H1 (cell line): ENCODE measurements around the gene EVI2B. TPM values are rescaled to one million over a fixed set of nuclear protein-coding genes. Genes with fewer than 3 reads are reported as not detected.

Experiments
- CTCF ChIA-PET: fragments of 300-600 bp; sonication (Branson Sonifier 250); formaldehyde crosslinking; loops from one replicate; lab custom pipeline; 2021; ENCODE audit not compliant: partially characterized antibody; lab: Charles Lee
- POLR2A ChIA-PET: fragments of 300-600 bp; sonication (Branson Sonifier 250); formaldehyde crosslinking; loops from one replicate; lab custom pipeline; 2021; ENCODE audit warnings: inconsistent platforms; ENCODE audit not compliant: partially characterized antibody; lab: Charles Lee
- DNase-seq, 2 experiments: peaks; one replicate each; pipeline versions ENCODE4 v3.0.0 to v3.0.0-alpha.2; 2010 to 2022; ENCODE audit warnings: low spot score in 2 of 2, low read depth in 1 of 2, mixed read lengths in 1 of 2
- FAIRE-seq: peaks from 2 replicates; lab custom pipeline; 2011; peaks lifted over from hg19 to GRCh38; lab: Jason Lieb, UNC
- H2AFZ ChIP-seq: 2 replicates; pipeline ENCODE4 v1.8.1; 2012; ENCODE audit warnings: low read length, inconsistent platforms
- H2AK5ac ChIP-seq: 2 replicates; pipeline ENCODE4 v1.6.1; 2013; ENCODE audit warnings: low read depth, low read length
- H2BK120ac ChIP-seq: replicated peaks from 2 replicates; pipeline ENCODE3; 2013; ENCODE audit warnings: low read depth, low read length, inconsistent platforms
- H2BK12ac ChIP-seq: 2 replicates; pipeline ENCODE4 v1.6.1; 2013; ENCODE audit warnings: low read depth, low read length
- H2BK15ac ChIP-seq: 2 replicates; pipeline ENCODE4 v1.6.1; 2013; ENCODE audit warnings: low read length
- H2BK20ac ChIP-seq: 2 replicates; pipeline ENCODE4 v1.6.1; 2013; ENCODE audit warnings: low read length
- H2BK5ac ChIP-seq: 2 replicates; pipeline ENCODE4 v1.6.1; 2013; ENCODE audit warnings: low read depth, low read length
- H3K14ac ChIP-seq: 2 replicates; pipeline ENCODE4 v1.6.1; 2013; ENCODE audit warnings: inconsistent platforms; ENCODE audit not compliant: insufficient read length
- H3K18ac ChIP-seq: 2 replicates; pipeline ENCODE4 v1.6.1; 2013; ENCODE audit warnings: low read length; ENCODE audit errors: extremely low read depth
- H3K23ac ChIP-seq: 2 replicates; pipeline ENCODE4 v1.6.1; 2013; ENCODE audit warnings: inconsistent platforms; ENCODE audit not compliant: insufficient read length
- H3K23me2 ChIP-seq: 2 replicates; pipeline ENCODE4 v1.6.1; 2013; ENCODE audit warnings: low read depth, low read length
- H3K27ac ChIP-seq: 2 replicates; pipeline ENCODE4 v1.6.1; 2011; ENCODE audit warnings: low read depth, low read length, inconsistent platforms
- H3K27me3 ChIP-seq, 4 experiments: replicated peaks in 1 of 4; 1 replicate in 1 of 4; 2 replicates in 3 of 4; pipeline versions ENCODE4 v1.6.1 to v1.8.1; 2011 to 2013; ENCODE audit warnings: low read length in 3 of 4, mild to moderate bottlenecking in 3 of 4, inconsistent platforms in 2 of 4, mixed read lengths in 2 of 4, moderate library complexity in 1 of 4; ENCODE audit not compliant: control insufficient read depth in 3 of 4, insufficient read depth in 3 of 4; ENCODE audit errors: extremely low read depth in 1 of 4
- H3K36me3 ChIP-seq, 4 experiments: 2 replicates each; pipeline versions ENCODE4 v1.6.1 to v1.8.1; 2011 to 2013; ENCODE audit warnings: mild to moderate bottlenecking in 4 of 4, low read length in 3 of 4, moderate library complexity in 2 of 4, control low read depth in 1 of 4, inconsistent platforms in 1 of 4; ENCODE audit not compliant: insufficient read depth in 4 of 4, control insufficient read depth in 2 of 4
- H3K4ac ChIP-seq: replicated peaks from 2 replicates; pipeline ENCODE3; 2013; ENCODE audit warnings: low read length, low read depth, mixed read lengths, inconsistent platforms; ENCODE audit not compliant: insufficient read length
- H3K4me1 ChIP-seq, 4 experiments: replicated peaks in 1 of 4; 1 replicate in 1 of 4; 2 replicates in 3 of 4; pipeline versions ENCODE4 v1.6.1 to v1.8.1; 2011 to 2013; ENCODE audit warnings: low read length in 3 of 4, inconsistent platforms in 2 of 4, mixed read lengths in 1 of 4; ENCODE audit not compliant: insufficient read depth in 4 of 4, control insufficient read depth in 3 of 4
- H3K4me2 ChIP-seq, 2 experiments: 2 replicates each; pipeline versions ENCODE4 v1.6.1 to v1.8.1; 2011 to 2013; ENCODE audit warnings: low read depth in 2 of 2, low read length in 2 of 2, control low read depth in 1 of 2, inconsistent platforms in 1 of 2, mild to moderate bottlenecking in 1 of 2; ENCODE audit not compliant: insufficient read depth in 1 of 2
- H3K4me3 ChIP-seq, 4 experiments: fragments of 200-600, 300-600 bp in 1 of 4; sonication (generic), shearing (Covaris generic), sonication (Bioruptor Twin) in 1 of 4; 2 replicates each; pipeline versions ENCODE4 v1.5.1 to v1.8.1; 2011 to 2016; ENCODE audit warnings: low read length in 4 of 4, low read depth in 3 of 4, control low read depth in 2 of 4, inconsistent platforms in 2 of 4, mild to moderate bottlenecking in 2 of 4, mixed read lengths in 1 of 4, moderate library complexity in 1 of 4; ENCODE audit not compliant: insufficient read depth in 2 of 4; ENCODE audit errors: extremely low read depth in 1 of 4
- H3K56ac ChIP-seq: replicated peaks from 2 replicates; pipeline ENCODE3; 2013; ENCODE audit warnings: low read depth, mild to moderate bottlenecking, mixed read lengths, low read length, inconsistent platforms; ENCODE audit not compliant: insufficient read length
- H3K79me1 ChIP-seq: 2 replicates; pipeline ENCODE4 v1.6.1; 2013; ENCODE audit warnings: low read depth, low read length, control low read depth
- H3K79me2 ChIP-seq, 2 experiments: 2 replicates each; pipeline versions ENCODE4 v1.6.1 to v1.8.1; 2012 to 2013; ENCODE audit warnings: low read length in 2 of 2, mild to moderate bottlenecking in 2 of 2, inconsistent platforms in 1 of 2; ENCODE audit not compliant: insufficient read depth in 2 of 2, control insufficient read depth in 1 of 2
- H3K9ac ChIP-seq, 4 experiments: replicated peaks in 1 of 4; 1 replicate in 1 of 4; 2 replicates in 3 of 4; pipeline versions ENCODE4 v1.6.1 to v1.8.1; 2011 to 2013; ENCODE audit warnings: low read depth in 3 of 4, low read length in 3 of 4, control low read depth in 2 of 4, mild to moderate bottlenecking in 2 of 4, moderate library complexity in 2 of 4, inconsistent platforms in 1 of 4; ENCODE audit errors: extremely low read depth in 1 of 4
- H3K9me3 ChIP-seq, 2 experiments: 2 replicates each; pipeline versions ENCODE4 v1.6.1 to v1.8.1; 2012 to 2013; ENCODE audit warnings: mild to moderate bottlenecking in 2 of 2, moderate library complexity in 2 of 2, control low read depth in 1 of 2, inconsistent platforms in 1 of 2, low read depth in 1 of 2, low read length in 1 of 2, mixed read lengths in 1 of 2; ENCODE audit not compliant: insufficient read depth in 2 of 2
- H4K20me1 ChIP-seq, 2 experiments: replicated peaks in 1 of 2; 2 replicates each; pipeline versions ENCODE3 to v1.8.1; 2011 to 2013; ENCODE audit warnings: inconsistent platforms in 2 of 2, low read length in 2 of 2, mild to moderate bottlenecking in 1 of 2; ENCODE audit not compliant: insufficient read depth in 2 of 2, control insufficient read depth in 1 of 2
- H4K5ac ChIP-seq: 2 replicates; pipeline ENCODE4 v1.6.1; 2013; ENCODE audit warnings: low read length, low read depth, mixed read lengths, inconsistent platforms; ENCODE audit not compliant: insufficient read length
- H4K8ac ChIP-seq: 2 replicates; pipeline ENCODE4 v1.8.0; 2013; ENCODE audit warnings: mild to moderate bottlenecking, moderate library complexity, low read length, inconsistent platforms; ENCODE audit not compliant: insufficient read depth; ENCODE audit errors: extremely low read depth
- H4K91ac ChIP-seq: replicated peaks from 2 replicates; pipeline ENCODE3; 2013; ENCODE audit warnings: low read length, mixed read lengths, inconsistent platforms; ENCODE audit not compliant: insufficient read length
- ASH2L ChIP-seq: fragments of 200-600, 300-600 bp; sonication (generic); IDR thresholded peaks from one replicate; pipeline ENCODE4 v1.7.1; 2017; ENCODE audit warnings: low read length
- BRCA1 ChIP-seq: IDR thresholded peaks from 2 replicates; pipeline ENCODE4 v1.6.1; 2012; ENCODE audit warnings: low read depth, low read length, improper control_type of control experiment
- CBX5 ChIP-seq: fragments of 300-800, 300-1000 bp; sonication (generic); IDR thresholded peaks from 2 replicates; pipeline ENCODE4 v1.7.1; 2016; ENCODE audit warnings: antibody characterized with exemption, low read length, low read depth
- CEBPB ChIP-seq: IDR thresholded peaks from 2 replicates; pipeline ENCODE4 v1.6.1; 2012; ENCODE audit warnings: low read depth, low read length
- HDAC2 ChIP-seq, 2 experiments: fragments of 300-600 bp in 1 of 2; sonication (generic) in 1 of 2; IDR thresholded peaks; 2 replicates each; pipeline ENCODE4 v1.6.1; 2011 to 2012; ENCODE audit warnings: low read depth in 2 of 2, low read length in 2 of 2, mild to moderate bottlenecking in 2 of 2, moderate library complexity in 2 of 2, borderline replicate concordance in 1 of 2, inconsistent platforms in 1 of 2
- JUN ChIP-seq: IDR thresholded peaks from 2 replicates; pipeline ENCODE4 v1.6.1; 2011; ENCODE audit warnings: low read depth, mild to moderate bottlenecking, improper control_type of control experiment, low read length
- NRF1 ChIP-seq: IDR thresholded peaks from 2 replicates; pipeline ENCODE4 v1.6.1; 2011; ENCODE audit warnings: mild to moderate bottlenecking, low read depth, low read length, improper control_type of control experiment
- POLR2AphosphoS5 ChIP-seq: IDR thresholded peaks from 2 replicates; pipeline ENCODE4 v1.6.1; 2011; ENCODE audit warnings: low read depth, low read length
- RBBP5 ChIP-seq: IDR thresholded peaks from 2 replicates; pipeline ENCODE4 v1.7.1; 2012; ENCODE audit warnings: low read depth, mild to moderate bottlenecking, inconsistent platforms, low read length, moderate library complexity, borderline replicate concordance
- TBP ChIP-seq: IDR thresholded peaks from 2 replicates; pipeline ENCODE4 v1.6.1; 2011; ENCODE audit warnings: low read depth, low read length, improper control_type of control experiment
- USF2 ChIP-seq: IDR thresholded peaks from 2 replicates; pipeline ENCODE4 v1.6.1; 2011; ENCODE audit warnings: low read length, improper control_type of control experiment
- polyA plus RNA-seq, 7 experiments: library from polyadenylated mRNA; depleted of rRNA in 3 of 7; stranded (reverse) in 5 of 7; unstranded in 2 of 7; fragments of >200 nt in 5 of 7; fragments of 200-250 nt in 2 of 7; gene quantifications; 1 replicate in 5 of 7; 2 replicates in 1 of 7; 4 replicates in 1 of 7; pipeline versions ENCODE4 v1.2.1 to v1.2.3, GENCODE V29; 2011 to 2013; ENCODE audit warnings: missing spikeins in 2 of 7, mixed read lengths in 2 of 7
- total RNA-seq: library from RNA; stranded (reverse); fragmentation: NEBNext Ultra II Directional; extraction: Animal tissue kit (Norgen Biotek cat#: 25700); gene quantifications from 2 replicates; pipeline ENCODE4 v1.2.1, GENCODE V29; 2021
- TF ChIP-seq, protein P1 (sequence below): IDR thresholded peaks from 2 replicates; pipeline ENCODE4 v1.6.1; 2012; ENCODE audit warnings: low read length, inconsistent platforms

Gene EVI2B
- total and polyA plus RNA-seq, 2 of the 8 experiments (the other 6 are each of a cell fraction or from before 2014, with no cell fraction given) = not detected

DNA sequence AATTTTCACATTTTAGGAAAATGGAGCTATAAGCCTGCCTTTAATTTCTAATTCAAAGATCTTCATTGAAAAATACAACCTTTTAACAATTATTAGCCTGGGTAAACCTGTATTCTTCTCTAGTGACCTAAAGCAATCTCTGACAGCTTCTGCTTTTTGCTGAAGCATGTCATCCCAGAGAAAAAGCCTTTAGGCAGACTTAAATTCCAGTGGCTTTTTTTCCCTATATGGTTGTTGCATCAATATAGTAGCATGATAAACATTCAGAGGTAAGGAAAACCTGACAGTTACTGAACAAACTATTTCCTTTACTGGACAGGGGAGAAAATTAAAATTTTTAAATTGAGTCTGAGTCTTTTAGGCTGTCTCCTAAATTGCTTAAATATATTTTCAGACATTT lies 15.4 kb upstream of the EVI2B start:
- Histone ChIP-seq H4K20me1 (no peaks in the 10 kb centered on the region), H2BK20ac (no peak overlapping the region), H3K9me3 (no peaks in the 10 kb centered on the region), H3K18ac (no peak overlapping the region), H3K4me1 (no peaks in the 10 kb centered on the region), H2BK12ac (no peak overlapping the region), H2AK5ac (no peak overlapping the region), H4K91ac (no peak overlapping the region), H3K9ac (no peak overlapping the region), H4K8ac (no peak overlapping the region), H3K27me3 (no peaks in the 10 kb centered on the region), H2AFZ (no peak overlapping the region), H2BK120ac (no peak overlapping the region), H3K4me2 (no peak overlapping the region), H3K23me2 (no peaks in the 10 kb centered on the region), H4K5ac (no peak overlapping the region), H3K79me1 (no peaks in the 10 kb centered on the region), H3K14ac (no peak overlapping the region), H3K4ac (no peak overlapping the region), H3K79me2 (no peaks in the 10 kb centered on the region), H3K4me3 (no peak overlapping the region), H2BK15ac (no peak overlapping the region), H3K23ac (no peak overlapping the region), H3K27ac (no peak overlapping the region), H2BK5ac (no peak overlapping the region), H3K56ac (no peak overlapping the region), H3K36me3 (peaks cover 2 to 10% (median 3%) of the 10 kb centered on the region in 4 experiments; a peak in 4 of 8 replicates)
- FAIRE-seq (no peak), DNase-seq (no peak)
- ChIA-PET CTCF (no interaction called here), POLR2A (no interaction called here)
- no peak for TF ChIP-seq POLR2AphosphoS5
- no peak for TF ChIP-seq NRF1
- no peak for TF ChIP-seq HDAC2 (IDR thresholded peaks at IDR 0.05; ENCODE audit: borderline replicate concordance in 1 of 2, low read depth in 2 of 2, low read length in 2 of 2)
- no peak for TF ChIP-seq JUN
- TF ChIP-seq BRCA1 = no peak
- no peak for TF ChIP-seq TBP
- no peak for TF ChIP-seq USF2
- TF ChIP-seq, protein P1, sequence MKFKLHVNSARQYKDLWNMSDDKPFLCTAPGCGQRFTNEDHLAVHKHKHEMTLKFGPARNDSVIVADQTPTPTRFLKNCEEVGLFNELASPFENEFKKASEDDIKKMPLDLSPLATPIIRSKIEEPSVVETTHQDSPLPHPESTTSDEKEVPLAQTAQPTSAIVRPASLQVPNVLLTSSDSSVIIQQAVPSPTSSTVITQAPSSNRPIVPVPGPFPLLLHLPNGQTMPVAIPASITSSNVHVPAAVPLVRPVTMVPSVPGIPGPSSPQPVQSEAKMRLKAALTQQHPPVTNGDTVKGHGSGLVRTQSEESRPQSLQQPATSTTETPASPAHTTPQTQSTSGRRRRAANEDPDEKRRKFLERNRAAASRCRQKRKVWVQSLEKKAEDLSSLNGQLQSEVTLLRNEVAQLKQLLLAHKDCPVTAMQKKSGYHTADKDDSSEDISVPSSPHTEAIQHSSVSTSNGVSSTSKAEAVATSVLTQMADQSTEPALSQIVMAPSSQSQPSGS = no peak
- no peak for TF ChIP-seq ASH2L
- TF ChIP-seq RBBP5 = no peak
- TF ChIP-seq CBX5 = no peak
- TF ChIP-seq CEBPB = no peak
